Body of pancreas (tissue), 4 donors: ENCODE data around the gene LFNG.

Experiments
- CTCF ChIP-seq, 7 experiments: fragments of 450-650 bp in 4 of 7; fragments of 200-600 bp in 3 of 7; sonication (generic) in 3 of 7; IDR thresholded peaks; one replicate each; pipeline ENCODE4 v1.5.1; 2016 to 2019; ENCODE audit warnings: antibody characterized with exemption in 7 of 7
- POLR2A ChIP-seq, 3 donors: fragments of 450-650 bp; IDR thresholded peaks; one replicate each; pipeline ENCODE4 v1.6.1; 2016; ENCODE audit warnings: antibody characterized with exemption in 3 of 3, mild to moderate bottlenecking in 2 of 3

- TF ChIP-seq CTCF (IDR thresholded peaks at IDR 0.05) (no peak), POLR2A (IDR thresholded peaks at IDR 0.05) (no peak)
Measured at GRCh38 chr7:2509298-2509906, 10.2 kb upstream of the LFNG start.
